BE2C (cell line): ENCODE results near the gene ZNF813.
A peak's percentile ranks its signal among the peaks of the same experiment; 100 is the strongest.
"Not testable (repeated sequence)": the region's sequence is repeated elsewhere in the genome, so short reads cannot be mapped to it uniquely, and the experiment has no call there.

Experiments used
- DNase-seq: peaks from one replicate; pipeline ENCODE4 v3.0.0-alpha.2; 2020
- H3K27me3 ChIP-seq: fragments of 250-450 bp; sonication (Bioruptor Pico); 2 replicates; pipeline ENCODE4 v1.5.1; 2020; ENCODE audit warnings: mild to moderate bottlenecking
- H3K36me3 ChIP-seq: fragments of 250-450 bp; sonication (Bioruptor Pico); 2 replicates; pipeline ENCODE4 v1.5.1; 2020; ENCODE audit warnings: mild to moderate bottlenecking
- H3K4me1 ChIP-seq: fragments of 250-450 bp; sonication (Bioruptor Pico); 2 replicates; pipeline ENCODE4 v1.5.1; 2020
- H3K4me3 ChIP-seq: 2 replicates; pipeline ENCODE4 v1.5.1; 2011; ENCODE audit warnings: low read depth, low read length
- H3K9me3 ChIP-seq: fragments of 250-450 bp; sonication (Bioruptor Pico); 2 replicates; pipeline ENCODE4 v1.5.1; 2020
- CTCF ChIP-seq: IDR thresholded peaks from 2 replicates; pipeline ENCODE4 v1.5.1; 2012; ENCODE audit warnings: mild to moderate bottlenecking, low read depth, low read length

The ZNF813 gene

GRCh38 chr19:53432088-53432661 lies 35.4 kb upstream of the ZNF813 start:
- TF ChIP-seq CTCF = no peak
- DNase-seq = peak; percentile 21
- H3K9me3 ChIP-seq = no peaks in the 10 kb centered on the region

GRCh38 chr19:53443809-53444208 lies 23.7 kb upstream of the ZNF813 start:
- not testable (repeated sequence) for H3K4me3 ChIP-seq, H3K9me3 ChIP-seq, DNase-seq, H3K4me1 ChIP-seq, H3K36me3 ChIP-seq, H3K27me3 ChIP-seq

More at GRCh38 chr19:53432088-53432661, 35.4 kb upstream of the ZNF813 start:
- H3K27me3 ChIP-seq = no peaks in the 10 kb centered on the region
- H3K4me3 ChIP-seq = peak overlapping the region; percentile 81
- no peaks in the 10 kb centered on the region; the same call in 1 of the 2 replicates for H3K4me1 ChIP-seq
- H3K36me3 ChIP-seq = no peaks in the 10 kb centered on the region

GRCh38 chr19:53447196-53447595 lies 20.3 kb upstream of the ZNF813 start:
- not testable (repeated sequence) for DNase-seq, H3K27me3 ChIP-seq, H3K36me3 ChIP-seq, H3K4me3 ChIP-seq, H3K9me3 ChIP-seq, H3K4me1 ChIP-seq

- Histone ChIP-seq H3K9me3 (no peaks in the 10 kb centered on the region; the same call in 1 of the 2 replicates), H3K27me3 (no peaks in the 10 kb centered on the region), H3K4me3 (no peak overlapping the region), H3K4me1 (no peaks in the 10 kb centered on the region), H3K36me3 (no peaks in the 10 kb centered on the region; the same call in 1 of the 2 replicates)
- no peak for TF ChIP-seq CTCF
- no peak for DNase-seq
Observed at GRCh38 chr19:53455828-53456227, 11.7 kb upstream of the ZNF813 start.

- not testable (repeated sequence) for H3K9me3 ChIP-seq, H3K4me1 ChIP-seq, H3K36me3 ChIP-seq, H3K27me3 ChIP-seq, H3K4me3 ChIP-seq, DNase-seq
Observed at GRCh38 chr19:53460131-53460721, 7.3 kb upstream of the ZNF813 start.

GRCh38 chr19:53461866-53462265 lies 5.7 kb upstream of the ZNF813 start:
- Histone ChIP-seq H3K4me1 (no peaks in the 10 kb centered on the region), H3K27me3 (no peaks in the 10 kb centered on the region), H3K4me3 (no peak overlapping the region), H3K36me3 (no peaks in the 10 kb centered on the region), H3K9me3 (no peaks in the 10 kb centered on the region; the same call in 1 of the 2 replicates)
- TF ChIP-seq CTCF = no peak
- DNase-seq = no peak

GRCh38 chr19:53462861-53463260 lies 4.7 kb upstream of the ZNF813 start:
- Histone ChIP-seq H3K27me3 (no peaks in the 10 kb centered on the region), H3K9me3 (no peaks in the 10 kb centered on the region), H3K36me3 (no peaks in the 10 kb centered on the region), H3K4me3 (no peak overlapping the region), H3K4me1 (no peaks in the 10 kb centered on the region)
- no peak for TF ChIP-seq CTCF
- DNase-seq = no peak
